GM23338 (cell line): ENCODE results near the gene NPEPL1.

Source experiments
- CREB1 ChIP-seq: fragments of 250-450 bp; sonication (Bioruptor Pico); IDR thresholded peaks from 2 replicates; pipeline ENCODE4 v1.5.0; 2020; ENCODE audit warnings: low read depth, mild to moderate bottlenecking, moderate library complexity
- CTCF ChIP-seq, 2 experiments: fragments of 200-600 bp in 1 of 2; sonication (generic) in 1 of 2; conservative IDR thresholded peaks; 2 replicates each; pipeline versions ENCODE4 v1.5.1 to v1.6.1; 2016 to 2017; ENCODE audit warnings: antibody characterized with exemption in 2 of 2, low read depth in 2 of 2, mild to moderate bottlenecking in 2 of 2, moderate library complexity in 1 of 2
- ETS1 ChIP-seq: IDR thresholded peaks from 2 replicates; pipeline ENCODE4 v1.6.1; 2016; ENCODE audit warnings: antibody characterized with exemption
- EZH2 ChIP-seq: fragments of 200-600 bp; sonication (generic); IDR thresholded peaks from one replicate; pipeline ENCODE4 v1.8.0; 2017; ENCODE audit warnings: antibody characterized with exemption, mild to moderate bottlenecking, low read depth; ENCODE audit not compliant: unreplicated experiment
- EZH2phosphoT487 ChIP-seq: fragments of 200-600 bp; sonication (generic); IDR thresholded peaks from one replicate; pipeline ENCODE4 v1.8.1; 2018; ENCODE audit warnings: antibody characterized with exemption; ENCODE audit not compliant: unreplicated experiment
- JUNB ChIP-seq: IDR thresholded peaks from one replicate; pipeline ENCODE4 v1.6.1; 2016; ENCODE audit warnings: antibody characterized with exemption; ENCODE audit not compliant: unreplicated experiment
- POLR2AphosphoS5 ChIP-seq: IDR thresholded peaks from 2 replicates; pipeline ENCODE4 v1.6.1; 2016; ENCODE audit warnings: antibody characterized with exemption, low read depth
- REST ChIP-seq: IDR thresholded peaks from one replicate; pipeline ENCODE4 v1.6.1; 2018; ENCODE audit warnings: antibody characterized with exemption; ENCODE audit not compliant: unreplicated experiment
- STAT1 ChIP-seq: IDR thresholded peaks from one replicate; pipeline ENCODE4 v1.6.1; 2016; ENCODE audit warnings: antibody characterized with exemption; ENCODE audit not compliant: unreplicated experiment
- ZNF331 ChIP-seq: fragments of 250-450 bp; sonication (Bioruptor Pico); IDR thresholded peaks from 2 replicates; pipeline ENCODE4 v1.5.0; 2020; ENCODE audit warnings: low read depth, mild to moderate bottlenecking, moderate library complexity
- ZNF462 ChIP-seq: fragments of 250-450 bp; sonication (Bioruptor Pico); IDR thresholded peaks from 2 replicates; pipeline ENCODE4 v1.5.0; 2020; ENCODE audit warnings: mild to moderate bottlenecking, moderate library complexity

GRCh38 chr20:58715801-58716475 is 23.3 kb downstream of the NPEPL1 start:
- TF ChIP-seq EZH2 (no peak), JUNB (no peak), POLR2AphosphoS5 (no peak), CTCF (conservative IDR thresholded peaks at IDR 0.05; ENCODE audit: low read depth in 2 of 2) (no peak), REST (no peak), EZH2phosphoT487 (no peak), STAT1 (no peak), CREB1 (CRISPR knock-in tag) (no peak), ZNF331 (CRISPR knock-in tag) (no peak), ETS1 (no peak), ZNF462 (CRISPR knock-in tag) (no peak)
